Measurements from ENCODE around the gene BPI. TPM values are rescaled to one million over a fixed set of nuclear protein-coding genes. Genes with fewer than 3 reads are reported as not detected.
"Not testable (repeated sequence)": the region's sequence is repeated elsewhere in the genome, so short reads cannot be mapped to it uniquely, and the experiment has no call there.

BPI gene
- total RNA-seq, 4 donors from 2014 or later = 0.26 TPM; not detected in 3

DNA sequence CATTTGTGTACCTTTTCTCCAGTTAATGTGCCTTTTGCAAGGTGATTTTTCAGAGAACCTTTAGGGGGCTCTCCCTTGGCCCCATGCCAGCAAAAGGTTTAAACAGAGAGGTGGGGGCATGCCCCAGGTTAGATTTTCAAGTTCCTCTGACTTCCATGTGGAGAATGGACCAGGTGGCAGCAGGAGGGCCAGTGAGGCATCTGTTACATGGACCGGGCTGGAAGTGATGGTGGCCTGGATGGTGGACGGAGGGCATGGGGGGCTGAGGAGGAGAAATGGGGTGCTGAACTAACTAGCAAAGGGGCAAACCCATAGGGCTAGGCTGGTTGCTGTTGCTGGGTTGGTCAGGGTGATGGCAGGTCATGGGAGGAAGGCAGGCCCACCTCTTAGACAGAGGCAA is 20.7 kb upstream of the BPI start:
- no peak for DNase-seq
- no peaks in the 10 kb centered on the region for H3K36me3 ChIP-seq
- WGBS, 2 donors = 96% methylated on average over 2 of the region's 2 CpGs; no CpG with 5 or more reads in 1 of the 2 donors
- no peaks in the 10 kb centered on the region for H3K9me3 ChIP-seq
- peaks cover 0 to 21% (median 4%) of the 10 kb centered on the region in 3 donors for H3K4me1 ChIP-seq
- no peak overlapping the region for H3K4me3 ChIP-seq
- no peaks in the 10 kb centered on the region for H3K27me3 ChIP-seq
- intact Hi-C loops (cut with DNase I) = no loop called here
- H3K27ac ChIP-seq = no peak overlapping the region
- TF ChIP-seq POLR2A (IDR thresholded peaks at IDR 0.05) = no peak
- TF ChIP-seq, protein P1, sequence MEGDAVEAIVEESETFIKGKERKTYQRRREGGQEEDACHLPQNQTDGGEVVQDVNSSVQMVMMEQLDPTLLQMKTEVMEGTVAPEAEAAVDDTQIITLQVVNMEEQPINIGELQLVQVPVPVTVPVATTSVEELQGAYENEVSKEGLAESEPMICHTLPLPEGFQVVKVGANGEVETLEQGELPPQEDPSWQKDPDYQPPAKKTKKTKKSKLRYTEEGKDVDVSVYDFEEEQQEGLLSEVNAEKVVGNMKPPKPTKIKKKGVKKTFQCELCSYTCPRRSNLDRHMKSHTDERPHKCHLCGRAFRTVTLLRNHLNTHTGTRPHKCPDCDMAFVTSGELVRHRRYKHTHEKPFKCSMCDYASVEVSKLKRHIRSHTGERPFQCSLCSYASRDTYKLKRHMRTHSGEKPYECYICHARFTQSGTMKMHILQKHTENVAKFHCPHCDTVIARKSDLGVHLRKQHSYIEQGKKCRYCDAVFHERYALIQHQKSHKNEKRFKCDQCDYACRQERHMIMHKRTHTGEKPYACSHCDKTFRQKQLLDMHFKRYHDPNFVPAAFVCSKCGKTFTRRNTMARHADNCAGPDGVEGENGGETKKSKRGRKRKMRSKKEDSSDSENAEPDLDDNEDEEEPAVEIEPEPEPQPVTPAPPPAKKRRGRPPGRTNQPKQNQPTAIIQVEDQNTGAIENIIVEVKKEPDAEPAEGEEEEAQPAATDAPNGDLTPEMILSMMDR (IDR thresholded peaks at IDR 0.05) = no peak

- DNase-seq; H3K27ac ChIP-seq; H3K4me3 ChIP-seq; intact Hi-C loops (cut with DNase I); H3K27me3 ChIP-seq; H3K36me3 ChIP-seq; H3K9me3 ChIP-seq: not testable (repeated sequence)
- whole genome bisulfite sequencing, 2 donors = 58 to 70% methylated on average over 7 of the region's 7 CpGs
- peaks cover 0 to 19% (median 4%) of the 10 kb centered on the region in 3 donors for H3K4me1 ChIP-seq
These were observed 19.8 kb upstream of the BPI start for GRCh38 chr20:38284066-38284650.

DNA sequence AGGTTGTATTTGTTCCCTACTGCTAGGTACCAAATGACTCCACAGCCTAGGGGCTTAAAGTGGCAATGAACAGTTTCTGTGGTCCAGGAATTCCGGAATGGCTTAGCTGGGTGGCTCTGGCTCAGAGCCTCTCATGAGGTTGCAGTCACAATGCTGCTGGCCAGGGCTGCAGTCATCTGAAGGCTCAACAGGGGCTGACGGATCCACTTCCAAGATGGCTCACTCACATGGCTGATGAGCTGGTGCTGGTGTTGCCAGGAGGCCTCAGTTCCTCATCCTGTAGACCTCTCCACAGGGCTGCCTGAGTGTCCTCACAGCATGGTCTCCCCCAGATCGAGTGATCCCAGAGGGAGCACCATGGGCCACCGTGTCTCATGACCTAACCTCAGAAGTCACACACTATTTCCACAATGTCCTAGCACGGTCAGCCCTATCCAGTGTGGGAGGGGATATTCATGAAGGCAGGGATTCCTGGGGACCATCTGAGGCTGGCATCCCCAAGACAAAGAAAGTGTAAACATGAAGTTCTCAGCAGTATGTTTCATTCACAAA is 19.0 kb upstream of the BPI start:
- no peak overlapping the region for H3K27ac ChIP-seq
- intact Hi-C loops (cut with DNase I) = no loop called here
- DNase-seq = no peak
- H3K36me3 ChIP-seq = no peaks in the 10 kb centered on the region
- peaks cover 0 to 13% (median 0%) of the 10 kb centered on the region in 3 donors for H3K4me1 ChIP-seq
- TF ChIP-seq, protein P1 (IDR thresholded peaks at IDR 0.05) = no peak
- TF ChIP-seq POLR2A (IDR thresholded peaks at IDR 0.05) = no peak
- no peak overlapping the region for H3K4me3 ChIP-seq
- H3K27me3 ChIP-seq = no peaks in the 10 kb centered on the region
- H3K9me3 ChIP-seq = no peaks in the 10 kb centered on the region
- 84 to 94% methylated on average over 3 to 5 of the region's 5 CpGs for WGBS, 2 donors

DNA sequence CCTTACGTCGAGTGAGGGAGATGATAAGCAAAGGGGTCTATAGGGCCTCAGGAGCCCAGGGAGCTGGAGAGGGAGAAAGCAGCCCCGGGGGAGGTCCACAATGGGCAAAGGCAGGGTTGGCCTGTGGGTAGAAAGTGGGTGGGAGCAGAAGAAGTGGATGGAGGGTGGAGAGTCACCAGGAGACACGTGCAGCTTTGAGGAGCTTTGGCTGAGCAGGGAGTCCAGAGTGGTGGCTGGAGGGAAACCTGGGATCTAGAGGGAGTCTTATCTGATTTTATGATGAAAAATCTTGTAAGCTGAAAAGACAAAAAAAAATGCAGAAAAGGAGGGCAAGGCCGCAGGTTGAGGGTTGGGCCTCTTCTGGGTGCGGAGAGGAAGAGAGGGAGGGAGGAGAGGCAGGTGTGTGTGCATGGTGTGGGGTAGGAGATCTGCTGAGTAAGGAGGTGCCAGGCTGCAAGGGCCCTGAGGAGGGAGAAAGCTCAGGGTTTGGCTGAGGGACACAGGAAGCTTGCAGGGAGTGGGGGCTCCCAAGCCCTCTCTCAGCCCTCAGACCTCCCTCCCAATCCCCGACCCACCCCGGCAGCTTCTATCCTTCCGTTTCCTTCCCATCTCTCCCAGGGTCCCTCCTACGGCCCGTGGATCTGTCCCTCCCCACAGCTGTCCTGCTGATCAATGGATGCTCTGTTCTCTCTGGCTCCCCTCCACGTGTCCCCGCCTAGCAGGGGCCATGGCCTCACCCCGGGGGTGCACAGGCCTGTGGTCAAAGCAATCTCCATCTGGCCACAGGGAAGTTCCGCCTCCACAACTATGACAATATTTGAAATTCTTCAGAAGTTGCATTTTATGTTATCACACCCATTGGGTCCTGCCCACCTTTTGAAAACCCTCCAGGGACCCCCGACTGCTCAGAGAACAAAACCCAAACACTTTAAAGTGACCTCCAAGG is 17.1 kb upstream of the BPI start:
- no peak overlapping the region for H3K27ac ChIP-seq
- H3K4me1 ChIP-seq = peaks cover 0 to 6% (median 0%) of the 10 kb centered on the region in 3 donors
- intact Hi-C loops (cut with DNase I) = no loop called here
- 45 to 58% methylated on average over 11 to 16 of the region's 16 CpGs for WGBS, 2 donors
- no peak for TF ChIP-seq POLR2A (IDR thresholded peaks at IDR 0.05)
- TF ChIP-seq, protein P1 (IDR thresholded peaks at IDR 0.05) = no peak
- no peaks in the 10 kb centered on the region for H3K36me3 ChIP-seq
- no peak for DNase-seq
- no peaks in the 10 kb centered on the region for H3K27me3 ChIP-seq
- no peaks in the 10 kb centered on the region for H3K9me3 ChIP-seq
- H3K4me3 ChIP-seq = no peak overlapping the region

DNA sequence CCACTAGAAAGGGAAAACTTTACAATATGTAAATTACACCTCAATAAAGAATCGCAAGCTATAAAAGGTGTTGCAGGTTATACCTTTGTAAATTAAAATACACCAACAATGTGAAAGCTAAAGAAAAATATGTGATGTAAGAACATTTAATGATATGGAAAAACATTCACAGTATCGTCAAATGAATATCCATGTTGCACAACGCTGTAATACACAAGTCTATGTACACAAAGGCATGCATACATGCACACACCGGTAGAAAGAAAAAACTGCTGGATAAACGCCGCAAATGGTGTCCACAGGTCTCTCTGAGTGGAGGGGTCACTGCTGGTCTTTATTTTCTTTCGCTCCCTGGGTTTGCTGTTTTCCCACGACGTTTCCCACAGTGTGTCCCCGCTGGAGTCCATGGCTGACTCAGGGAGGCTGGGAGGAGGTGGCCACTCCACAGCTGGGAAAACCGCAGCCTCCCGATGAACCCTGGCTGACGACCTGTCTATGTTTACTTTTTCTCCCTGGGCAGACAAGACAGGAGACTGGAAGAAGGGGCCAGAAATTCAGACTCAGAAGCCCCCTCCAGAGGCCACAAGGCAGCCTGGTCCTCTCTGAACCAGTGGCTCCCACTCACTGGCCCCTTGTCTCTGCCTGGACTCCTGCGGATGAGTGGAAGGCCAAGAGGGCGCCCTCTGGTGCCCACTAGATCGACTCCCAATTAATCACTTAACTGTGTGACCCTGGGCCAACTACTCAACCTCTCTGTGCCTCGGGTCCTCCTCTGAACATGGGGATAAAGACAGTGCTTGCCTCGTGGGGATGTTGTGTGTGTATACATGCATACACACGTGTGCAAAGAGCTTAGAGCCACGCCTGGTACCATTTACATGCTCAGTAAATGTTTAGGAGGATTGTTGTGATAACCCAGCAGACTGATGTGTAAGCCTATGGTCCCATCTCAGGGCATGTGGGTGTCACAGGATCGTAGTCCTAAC is 12.8 kb upstream of the BPI start:
- no peak for TF ChIP-seq POLR2A (IDR thresholded peaks at IDR 0.05)
- TF ChIP-seq, protein P1 (IDR thresholded peaks at IDR 0.05) = peak in 4 of 6 experiments; percentile 9 to 49 (median 20)
- 32 to 41% methylated on average over 15 of the region's 21 CpGs for WGBS, 2 donors
- H3K9me3 ChIP-seq = no peaks in the 10 kb centered on the region
- H3K36me3 ChIP-seq = no peaks in the 10 kb centered on the region
- H3K4me3 ChIP-seq = no peak overlapping the region
- H3K4me1 ChIP-seq = peaks cover 0 to 6% (median 0%) of the 10 kb centered on the region in 3 donors
- H3K27ac ChIP-seq = no peak overlapping the region
- intact Hi-C loops (cut with DNase I) = no loop called here
- DNase-seq = no peak
- peaks cover 0 to 6% (median 0%) of the 10 kb centered on the region in 4 donors for H3K27me3 ChIP-seq

Measured in esophagus squamous epithelium (tissue), 5 donors.